OCI-LY3 (cell line): ENCODE measurements around the gene SLC38A10.

Experiments used
- H2AFZ ChIP-seq: fragments of 200-600, 300-600 bp; shearing (Covaris generic); 2 replicates; pipeline ENCODE4 v1.6.0; 2014; ENCODE audit warnings: antibody characterized with exemption, low read depth, low read length
- H3K27ac ChIP-seq: fragments of 200-600, 300-600 bp; sonication (generic); 2 replicates; pipeline ENCODE4 v1.5.1; 2014; ENCODE audit warnings: mild to moderate bottlenecking, low read length, moderate library complexity, mixed read lengths
- H3K27me3 ChIP-seq: fragments of 200-600, 300-600 bp; sonication (generic); 2 replicates; pipeline ENCODE4 v1.6.1; 2014; ENCODE audit warnings: low read depth, low read length, mixed read lengths
- H3K36me3 ChIP-seq: fragments of 200-600, 300-600 bp; sonication (generic); replicated peaks from 2 replicates; pipeline ENCODE3; 2014; ENCODE audit warnings: low read depth, low read length, mixed read lengths
- H3K4me1 ChIP-seq: fragments of 300-600, 200-600 bp; sonication (generic); 2 replicates; pipeline ENCODE4 v1.6.1; 2014; ENCODE audit warnings: low read length, mixed read lengths
- H3K4me2 ChIP-seq: fragments of 200-600, 300-600 bp; sonication (generic); 2 replicates; pipeline ENCODE4 v1.6.1; 2014; ENCODE audit warnings: low read length, mixed read lengths
- H3K4me3 ChIP-seq: fragments of 300-600, 200-600 bp; sonication (generic); 2 replicates; pipeline ENCODE4 v1.5.1; 2014; ENCODE audit warnings: antibody characterized with exemption, mild to moderate bottlenecking, low read length, moderate library complexity
- H3K79me2 ChIP-seq: fragments of 300-600, 200-600 bp; shearing (Covaris generic); 2 replicates; pipeline ENCODE4 v1.6.1; 2014; ENCODE audit warnings: mild to moderate bottlenecking, low read length, mixed read lengths
- H3K9ac ChIP-seq: fragments of 300-600, 200-600 bp; shearing (Covaris generic); 2 replicates; pipeline ENCODE4 v1.6.0; 2014; ENCODE audit warnings: mild to moderate bottlenecking, low read length, moderate library complexity
- H3K9me3 ChIP-seq: fragments of 200-600, 300-600 bp; shearing (Covaris generic); 2 replicates; pipeline ENCODE4 v1.6.1; 2014; ENCODE audit warnings: low read length, mixed read lengths; ENCODE audit not compliant: insufficient read depth
- H4K20me1 ChIP-seq: fragments of 200-600, 300-600 bp; sonication (generic); 2 replicates; pipeline ENCODE4 v1.6.1; 2016; ENCODE audit warnings: low read length, mixed read lengths; ENCODE audit not compliant: insufficient read depth
- CTCF ChIP-seq: fragments of 200-600, 300-600 bp; sonication (generic); IDR thresholded peaks from 2 replicates; pipeline ENCODE4 v1.5.1; 2014; ENCODE audit warnings: antibody characterized with exemption, low read length, low read depth
- EZH2phosphoT487 ChIP-seq: fragments of 200-600 bp; shearing (Covaris generic); IDR thresholded peaks from 2 replicates; pipeline ENCODE4 v1.6.1; 2018; ENCODE audit warnings: antibody characterized with exemption, mixed run types, low read depth

Gene SLC38A10

GRCh38 chr17:81270279-81270678, 24.8 kb downstream of the SLC38A10 start:
- Histone ChIP-seq H3K27ac (no peak overlapping the region), H3K4me3 (no peak overlapping the region), H2AFZ (no peak overlapping the region)

GRCh38 chr17:81267390-81268067, 27.6 kb downstream of the SLC38A10 start:
- TF ChIP-seq EZH2phosphoT487 (no peak), CTCF (no peak)
- no peak overlapping the region for H3K27ac ChIP-seq
- H3K79me2 ChIP-seq, result no peaks in the 10 kb centered on the region
- peaks cover 18% of the 10 kb centered on the region for H3K36me3 ChIP-seq
- no peaks in the 10 kb centered on the region for H3K9me3 ChIP-seq
- H3K4me3 ChIP-seq, result no peak overlapping the region
- H3K9ac ChIP-seq, result no peak overlapping the region
- no peaks in the 10 kb centered on the region for H4K20me1 ChIP-seq
- no peaks in the 10 kb centered on the region for H3K4me1 ChIP-seq
- no peaks in the 10 kb centered on the region for H3K27me3 ChIP-seq
- no peak overlapping the region for H3K4me2 ChIP-seq
- no peak overlapping the region for H2AFZ ChIP-seq

More at GRCh38 chr17:81270279-81270678, 24.8 kb downstream of the SLC38A10 start:
- Histone ChIP-seq H4K20me1 (no peaks in the 10 kb centered on the region; the same call in 1 of the 2 replicates), H3K27me3 (no peaks in the 10 kb centered on the region), H3K36me3 (peaks cover 29% of the 10 kb centered on the region), H3K9ac (no peak overlapping the region), H3K4me1 (no peaks in the 10 kb centered on the region), H3K9me3 (no peaks in the 10 kb centered on the region), H3K4me2 (no peak overlapping the region), H3K79me2 (no peaks in the 10 kb centered on the region)
- no peak for TF ChIP-seq EZH2phosphoT487
- no peak for TF ChIP-seq CTCF

DNA sequence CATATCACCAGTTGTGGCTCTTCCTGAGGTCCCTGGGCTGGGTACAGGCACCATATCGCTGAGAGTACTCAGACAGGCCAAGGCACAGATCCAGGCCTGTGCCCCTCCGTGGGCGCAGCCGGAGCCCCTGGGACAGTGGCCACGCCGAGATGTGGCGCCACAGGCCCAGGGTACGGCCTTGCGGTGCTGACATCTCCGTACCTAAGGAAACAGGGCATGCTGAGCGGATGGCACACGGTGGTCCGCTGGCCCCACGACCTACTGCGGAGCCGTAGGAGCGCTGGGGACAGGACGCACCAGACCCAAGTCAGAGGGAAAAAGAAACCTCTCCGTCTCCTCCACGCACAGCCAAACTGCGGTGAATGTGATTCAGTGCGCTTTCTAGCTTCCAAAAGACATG, 29.5 kb downstream of the SLC38A10 start:
- Histone ChIP-seq H3K79me2 (no peaks in the 10 kb centered on the region), H3K4me3 (no peak overlapping the region), H3K9ac (no peak overlapping the region), H3K9me3 (no peaks in the 10 kb centered on the region), H2AFZ (no peak overlapping the region), H3K36me3 (peaks cover 13% of the 10 kb centered on the region), H3K4me1 (no peaks in the 10 kb centered on the region), H4K20me1 (no peaks in the 10 kb centered on the region), H3K4me2 (no peak overlapping the region), H3K27me3 (no peaks in the 10 kb centered on the region), H3K27ac (no peak overlapping the region)
- TF ChIP-seq CTCF (no peak), EZH2phosphoT487 (no peak)

DNA sequence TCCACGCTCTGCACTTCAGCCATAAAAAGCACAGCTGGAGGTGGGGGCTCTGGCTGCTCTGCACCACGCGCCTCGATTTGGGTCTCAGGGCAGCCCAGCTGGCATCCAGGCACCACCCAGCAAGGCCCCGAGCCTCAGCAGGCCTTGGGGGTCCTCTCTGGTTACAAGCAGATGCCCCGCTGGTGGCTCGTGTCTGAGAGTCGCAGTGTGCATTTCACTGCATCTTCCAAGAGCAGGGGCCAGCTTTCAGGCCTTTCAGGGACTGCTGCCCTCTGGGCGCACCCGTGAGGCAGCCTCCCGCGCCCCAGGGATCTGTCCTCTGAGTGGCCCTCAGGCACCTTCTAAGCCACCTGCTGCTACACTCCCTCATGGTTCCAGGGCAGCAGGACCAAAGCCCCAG, 30.5 kb downstream of the SLC38A10 start:
- H3K4me2 ChIP-seq, result no peak overlapping the region
- no peaks in the 10 kb centered on the region for H3K4me1 ChIP-seq
- H2AFZ ChIP-seq, result no peak overlapping the region
- H3K27me3 ChIP-seq, result no peaks in the 10 kb centered on the region
- H3K9ac ChIP-seq, result no peak overlapping the region
- no peak overlapping the region for H3K4me3 ChIP-seq
- H3K27ac ChIP-seq, result no peak overlapping the region
- H3K9me3 ChIP-seq, result no peaks in the 10 kb centered on the region
- no peaks in the 10 kb centered on the region for H4K20me1 ChIP-seq
- H3K79me2 ChIP-seq, result no peaks in the 10 kb centered on the region
- TF ChIP-seq EZH2phosphoT487 (no peak), CTCF (no peak)
- H3K36me3 ChIP-seq, result peaks cover 13% of the 10 kb centered on the region
